SK-N-SH treated with all-trans-retinoic acid at 6 μM for 48 hours (cell line): ENCODE results near the gene SUGCT.

Source experiments
- ATAC-seq: fragments of 200-7000 bp; cut with Tn5 transposase; 3 replicates; pipeline ENCODE4 v1.9.1; 2020; ENCODE audit warnings: mild to moderate bottlenecking, moderate library complexity
- ARNTL ChIP-seq: fragments of 450-650 bp; formaldehyde crosslinking; IDR thresholded peaks from 2 replicates; pipeline ENCODE4 v1.5.0; 2020; ENCODE audit warnings: low read depth, mild to moderate bottlenecking, moderate library complexity, borderline replicate concordance
- BACH2 ChIP-seq: fragments of 250-450 bp; sonication (Bioruptor Pico); IDR thresholded peaks from 2 replicates; pipeline ENCODE4 v1.9.0; 2021; ENCODE audit warnings: mild to moderate bottlenecking, borderline replicate concordance
- CREB5 ChIP-seq: fragments of 250-450 bp; sonication (Bioruptor Pico); IDR thresholded peaks from 2 replicates; pipeline ENCODE4 v1.5.1; 2020; ENCODE audit warnings: low read depth, mild to moderate bottlenecking, moderate library complexity
- CSDC2 ChIP-seq: fragments of 250-450 bp; sonication (Bioruptor Pico); IDR thresholded peaks from 2 replicates; pipeline ENCODE4 v1.5.0; 2020; ENCODE audit warnings: mild to moderate bottlenecking, moderate library complexity
- ESRRG ChIP-seq: fragments of 250-450 bp; sonication (Bioruptor Pico); IDR thresholded peaks from 2 replicates; pipeline ENCODE4 v1.6.1; 2021; ENCODE audit warnings: mild to moderate bottlenecking
- GLIS3 ChIP-seq: fragments of 250-450 bp; sonication (Bioruptor Pico); IDR thresholded peaks from 2 replicates; pipeline ENCODE4 v1.5.0; 2020; ENCODE audit warnings: mild to moderate bottlenecking, moderate library complexity
- ISL1 ChIP-seq: fragments of 250-450 bp; sonication (Bioruptor Pico); IDR thresholded peaks from 2 replicates; pipeline ENCODE4 v2.1.2; 2022; ENCODE audit warnings: mild to moderate bottlenecking, moderate library complexity
- POU6F1 ChIP-seq: fragments of 250-450 bp; sonication (Bioruptor Pico); IDR thresholded peaks from 2 replicates; pipeline ENCODE4 v1.8.0; 2021; ENCODE audit warnings: low read depth, mild to moderate bottlenecking, moderate library complexity, borderline replicate concordance
- PPARA ChIP-seq: fragments of 250-450 bp; sonication (Bioruptor Pico); IDR thresholded peaks from 2 replicates; pipeline ENCODE4 v1.5.0; 2020; ENCODE audit warnings: mild to moderate bottlenecking, borderline replicate concordance
- RARB ChIP-seq: fragments of 250-450 bp; sonication (Bioruptor Pico); IDR thresholded peaks from 2 replicates; pipeline ENCODE4 v1.8.0; 2021; ENCODE audit warnings: mild to moderate bottlenecking, moderate library complexity
- SNAI2 ChIP-seq: fragments of 250-450 bp; sonication (Bioruptor Pico); IDR thresholded peaks from 2 replicates; pipeline ENCODE4 v1.5.0; 2020; ENCODE audit warnings: mild to moderate bottlenecking, moderate library complexity
- TCF4 ChIP-seq: fragments of 250-450 bp; sonication (Bioruptor Pico); IDR thresholded peaks from 2 replicates; pipeline ENCODE4 v1.8.0; 2021; ENCODE audit warnings: mild to moderate bottlenecking, moderate library complexity, borderline replicate concordance
- TOX ChIP-seq: fragments of 250-450 bp; sonication (Bioruptor Pico); IDR thresholded peaks from 2 replicates; pipeline ENCODE4 v1.8.0; 2021; ENCODE audit warnings: mild to moderate bottlenecking, moderate library complexity, borderline replicate concordance
- TSHZ2 ChIP-seq: fragments of 250-450 bp; sonication (Bioruptor Pico); IDR thresholded peaks from 2 replicates; pipeline ENCODE4 v1.5.0; 2020; ENCODE audit warnings: mild to moderate bottlenecking, moderate library complexity
- ZC3H10 ChIP-seq: fragments of 250-450 bp; sonication (Bioruptor Pico); IDR thresholded peaks from 2 replicates; pipeline ENCODE4 v1.5.1; 2021; ENCODE audit warnings: mild to moderate bottlenecking, moderate library complexity
- ZFP3 ChIP-seq: fragments of 250-450 bp; sonication (Bioruptor Pico); IDR thresholded peaks from 2 replicates; pipeline ENCODE4 v1.5.0; 2020; ENCODE audit warnings: mild to moderate bottlenecking, moderate library complexity
- ZFP30 ChIP-seq: fragments of 450-650 bp; formaldehyde crosslinking; IDR thresholded peaks from 2 replicates; pipeline ENCODE4 v1.5.0; 2022; ENCODE audit warnings: mild to moderate bottlenecking, moderate library complexity
- ZNF565 ChIP-seq: fragments of 450-650 bp; formaldehyde crosslinking; conservative IDR thresholded peaks from 2 replicates; pipeline ENCODE4 v1.5.0; 2020; ENCODE audit warnings: low read depth, mild to moderate bottlenecking, moderate library complexity
- ZNF70 ChIP-seq: fragments of 450-650 bp; formaldehyde crosslinking; IDR thresholded peaks from 2 replicates; pipeline ENCODE4 v1.5.0; 2020; ENCODE audit warnings: mild to moderate bottlenecking, moderate library complexity
- TF ChIP-seq, protein P1 (sequence below): fragments of 250-450 bp; sonication (Bioruptor Pico); IDR thresholded peaks from 2 replicates; pipeline ENCODE4 v1.8.0; 2020; ENCODE audit warnings: mild to moderate bottlenecking, moderate library complexity, borderline replicate concordance
- TF ChIP-seq, protein P2 (sequence below): fragments of 250-450 bp; sonication (Bioruptor Pico); IDR thresholded peaks from 2 replicates; pipeline ENCODE4 v1.5.1; 2021; ENCODE audit warnings: mild to moderate bottlenecking, moderate library complexity

The SUGCT gene

DNA sequence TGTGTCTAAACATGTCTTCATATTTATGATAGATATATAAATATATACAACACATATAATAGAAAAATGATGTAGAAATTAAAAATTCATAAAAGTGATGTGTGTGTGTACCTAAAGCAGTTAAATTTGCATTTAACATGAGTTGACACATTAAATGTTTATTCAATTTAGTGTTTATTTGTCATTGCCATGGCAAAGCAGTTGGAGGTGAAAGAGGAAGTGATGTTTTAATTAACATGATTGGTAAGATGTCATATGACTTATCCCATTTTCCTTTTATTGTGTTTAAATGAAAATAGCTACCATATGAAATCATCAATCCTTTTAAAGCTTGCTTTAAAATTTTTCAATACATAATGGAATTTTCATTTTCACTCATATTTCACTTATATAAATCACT is 452.6 kb downstream of the SUGCT start:
- TF ChIP-seq, protein P1, sequence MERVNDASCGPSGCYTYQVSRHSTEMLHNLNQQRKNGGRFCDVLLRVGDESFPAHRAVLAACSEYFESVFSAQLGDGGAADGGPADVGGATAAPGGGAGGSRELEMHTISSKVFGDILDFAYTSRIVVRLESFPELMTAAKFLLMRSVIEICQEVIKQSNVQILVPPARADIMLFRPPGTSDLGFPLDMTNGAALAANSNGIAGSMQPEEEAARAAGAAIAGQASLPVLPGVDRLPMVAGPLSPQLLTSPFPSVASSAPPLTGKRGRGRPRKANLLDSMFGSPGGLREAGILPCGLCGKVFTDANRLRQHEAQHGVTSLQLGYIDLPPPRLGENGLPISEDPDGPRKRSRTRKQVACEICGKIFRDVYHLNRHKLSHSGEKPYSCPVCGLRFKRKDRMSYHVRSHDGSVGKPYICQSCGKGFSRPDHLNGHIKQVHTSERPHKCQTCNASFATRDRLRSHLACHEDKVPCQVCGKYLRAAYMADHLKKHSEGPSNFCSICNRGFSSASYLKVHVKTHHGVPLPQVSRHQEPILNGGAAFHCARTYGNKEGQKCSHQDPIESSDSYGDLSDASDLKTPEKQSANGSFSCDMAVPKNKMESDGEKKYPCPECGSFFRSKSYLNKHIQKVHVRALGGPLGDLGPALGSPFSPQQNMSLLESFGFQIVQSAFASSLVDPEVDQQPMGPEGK, result no peak
- TF ChIP-seq TSHZ2 (CRISPR knock-in tag), result no peak
- TF ChIP-seq ZFP30 (CRISPR knock-in tag), result no peak
- no peak for TF ChIP-seq POU6F1 (CRISPR knock-in tag)
- no peak for TF ChIP-seq BACH2 (CRISPR knock-in tag)
- no peak for TF ChIP-seq CSDC2 (CRISPR knock-in tag)
- no peak for TF ChIP-seq TCF4 (CRISPR knock-in tag)
- no peak for TF ChIP-seq PPARA (CRISPR knock-in tag)
- no peak for TF ChIP-seq ZC3H10 (CRISPR knock-in tag)
- no peak for TF ChIP-seq SNAI2 (CRISPR knock-in tag)
- TF ChIP-seq, protein P2, sequence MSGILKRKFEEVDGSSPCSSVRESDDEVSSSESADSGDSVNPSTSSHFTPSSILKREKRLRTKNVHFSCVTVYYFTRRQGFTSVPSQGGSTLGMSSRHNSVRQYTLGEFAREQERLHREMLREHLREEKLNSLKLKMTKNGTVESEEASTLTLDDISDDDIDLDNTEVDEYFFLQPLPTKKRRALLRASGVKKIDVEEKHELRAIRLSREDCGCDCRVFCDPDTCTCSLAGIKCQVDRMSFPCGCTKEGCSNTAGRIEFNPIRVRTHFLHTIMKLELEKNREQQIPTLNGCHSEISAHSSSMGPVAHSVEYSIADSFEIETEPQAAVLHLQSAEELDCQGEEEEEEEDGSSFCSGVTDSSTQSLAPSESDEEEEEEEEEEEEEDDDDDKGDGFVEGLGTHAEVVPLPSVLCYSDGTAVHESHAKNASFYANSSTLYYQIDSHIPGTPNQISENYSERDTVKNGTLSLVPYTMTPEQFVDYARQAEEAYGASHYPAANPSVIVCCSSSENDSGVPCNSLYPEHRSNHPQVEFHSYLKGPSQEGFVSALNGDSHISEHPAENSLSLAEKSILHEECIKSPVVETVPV, result no peak
- TF ChIP-seq ISL1 (CRISPR knock-in tag), result no peak
- no peak for TF ChIP-seq ZNF565 (CRISPR knock-in tag)
- TF ChIP-seq ESRRG (CRISPR knock-in tag), result no peak
- TF ChIP-seq GLIS3, result no peak
- no peak for ATAC-seq

- no peak for TF ChIP-seq ISL1 (CRISPR knock-in tag)
- TF ChIP-seq TOX (CRISPR knock-in tag), result peak; percentile 82; the same call in 1 of the 2 replicates
- TF ChIP-seq RARB (CRISPR knock-in tag), result peak; percentile 21; the same call in 1 of the 2 replicates
- ATAC-seq, result peak; percentile 67
Measured at GRCh38 chr7:40595129-40595528, 460.3 kb downstream of the SUGCT start.

DNA sequence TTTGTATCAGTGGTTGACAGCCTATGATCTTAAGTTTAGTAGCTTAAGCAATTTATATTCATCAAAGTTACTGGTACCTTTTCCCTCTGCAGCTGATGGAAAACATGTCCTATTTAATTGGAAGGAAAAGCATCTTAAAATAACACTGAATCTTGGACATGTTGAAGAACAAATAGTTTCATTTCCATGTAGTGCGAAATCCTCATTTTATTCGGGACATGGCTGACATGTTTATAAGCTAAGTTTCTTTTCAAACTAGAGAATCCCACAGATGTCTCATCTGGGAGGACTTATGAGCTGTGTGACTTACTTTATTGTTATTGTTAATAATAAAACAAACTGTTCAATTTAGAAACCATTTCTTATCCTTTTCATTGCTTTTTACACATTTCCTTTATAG is 461.0 kb downstream of the SUGCT start:
- ATAC-seq, result no peak
- TF ChIP-seq GLIS3, result no peak
- no peak for TF ChIP-seq ARNTL (CRISPR knock-in tag)
- no peak for TF ChIP-seq TSHZ2 (CRISPR knock-in tag)
- TF ChIP-seq, protein P1, result no peak
- TF ChIP-seq, protein P2, result no peak
- TF ChIP-seq ISL1 (CRISPR knock-in tag), result no peak
- no peak for TF ChIP-seq ZNF565 (CRISPR knock-in tag)
- no peak for TF ChIP-seq ESRRG (CRISPR knock-in tag)
- no peak for TF ChIP-seq ZC3H10 (CRISPR knock-in tag)
- TF ChIP-seq ZNF70 (CRISPR knock-in tag), result no peak
- no peak for TF ChIP-seq ZFP3 (CRISPR knock-in tag)
- TF ChIP-seq BACH2 (CRISPR knock-in tag), result no peak
- no peak for TF ChIP-seq RARB (CRISPR knock-in tag)
- TF ChIP-seq CREB5 (CRISPR knock-in tag), result no peak
- no peak for TF ChIP-seq ZFP30 (CRISPR knock-in tag)
- no peak for TF ChIP-seq CSDC2 (CRISPR knock-in tag)
- TF ChIP-seq TOX (CRISPR knock-in tag), result no peak; the same call in 1 of the 2 replicates
